GM18858 (cell line): ENCODE results near the gene TRIM62.

Experiments used
- ATAC-seq: cut with Tn5 transposase; IDR thresholded peaks from one replicate; pipeline ENCODE4 v1.9.1; 2021; ENCODE audit not compliant: unreplicated experiment

The TRIM62 gene

DNA sequence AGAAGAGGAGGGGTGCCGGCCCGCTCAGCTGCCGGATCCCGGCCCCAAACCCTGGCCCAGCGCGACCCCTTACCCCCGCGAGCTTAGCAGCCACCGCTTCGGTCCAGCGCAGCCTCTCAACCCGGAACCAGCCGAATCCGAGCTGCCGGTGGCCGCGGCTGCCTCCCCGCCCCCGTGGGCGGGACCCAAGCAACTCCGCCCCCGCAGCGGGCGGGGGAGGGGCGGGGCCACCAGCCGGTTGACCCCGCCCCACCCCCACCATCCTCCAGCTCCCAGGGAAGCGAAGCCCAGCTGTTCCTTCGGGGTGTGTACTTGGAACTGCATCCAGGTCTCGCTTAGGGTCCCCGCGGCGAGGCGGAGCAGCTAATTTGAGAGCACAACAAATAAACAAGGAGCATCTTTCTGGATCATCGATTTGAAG is at the start of gene TRIM62:
TSS of gene TRIM62 (minus strand) at position 123 of the 421 bp plus-strand sequence. CDS start 611 bp downstream, outside the sequence.
- no peak for ATAC-seq

GRCh38 chr1:33231166-33231565 is 49.3 kb upstream of the TRIM62 start:
- ATAC-seq, result no peak

GRCh38 chr1:33228935-33229487 is 47.2 kb upstream of the TRIM62 start:
- no peak for ATAC-seq

DNA sequence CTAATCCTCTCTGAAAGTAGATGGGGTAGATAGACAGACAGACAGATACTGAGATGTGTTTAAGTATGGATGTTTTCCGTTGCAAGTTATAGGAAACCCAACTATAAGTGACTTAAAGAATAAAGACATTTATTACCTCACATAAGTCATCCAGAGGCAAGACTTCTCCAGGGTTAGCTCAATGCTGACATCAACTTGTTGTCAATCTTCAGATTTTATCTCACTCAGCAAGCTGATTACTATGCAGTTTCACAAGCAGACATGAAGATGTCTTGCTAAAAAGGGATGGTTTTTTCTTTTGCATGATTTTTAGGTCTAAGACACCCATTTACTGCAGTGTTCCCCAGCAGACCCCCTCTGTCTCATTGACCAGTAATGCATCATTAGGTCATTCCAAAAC is 43.7 kb upstream of the TRIM62 start:
- ATAC-seq, result no peak

DNA sequence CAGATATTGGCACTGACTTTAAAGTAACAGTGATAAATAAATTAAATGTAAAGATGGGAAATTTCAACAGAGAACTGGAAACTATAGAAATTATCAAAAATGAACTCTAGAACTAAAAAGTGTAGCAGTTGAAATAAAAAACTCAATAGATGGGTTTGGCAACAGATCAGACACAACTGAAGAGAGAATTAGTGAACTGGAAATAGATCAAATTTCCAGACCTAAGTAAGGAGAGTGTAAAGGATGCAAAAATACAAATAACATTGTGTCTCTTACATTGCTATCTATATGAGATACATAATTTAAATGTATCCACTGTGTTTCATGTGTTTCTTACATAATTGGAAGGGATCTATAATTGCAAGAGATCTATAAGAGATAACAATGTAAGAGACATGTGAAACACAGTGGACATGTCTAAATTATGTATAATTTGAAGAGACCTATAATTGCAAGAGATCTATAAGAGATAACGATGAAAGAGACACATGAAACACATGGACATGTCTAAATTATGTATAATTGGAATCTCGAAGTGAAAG is 42.4 kb upstream of the TRIM62 start:
- no peak for ATAC-seq

- ATAC-seq, result no peak
Measured at GRCh38 chr1:33222381-33222780, 40.5 kb upstream of the TRIM62 start.

DNA sequence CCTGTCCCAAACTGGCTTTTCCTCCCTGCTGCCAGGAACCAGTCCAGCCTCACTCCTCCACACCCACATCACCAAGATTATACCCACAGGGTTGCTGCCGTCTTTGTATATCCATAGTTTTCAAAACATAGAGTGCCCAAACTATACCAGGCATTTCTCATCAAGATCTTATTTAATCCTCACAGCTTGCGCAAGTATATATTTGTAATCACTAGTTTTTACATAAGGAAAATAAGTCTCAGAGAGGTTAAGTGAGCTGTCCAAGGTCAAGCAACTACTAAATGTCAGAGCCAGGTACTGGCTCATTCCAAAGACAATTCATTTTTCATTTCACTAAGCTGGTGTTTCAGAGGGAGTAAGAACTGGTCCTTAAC is 39.5 kb upstream of the TRIM62 start:
- ATAC-seq, result no peak

DNA sequence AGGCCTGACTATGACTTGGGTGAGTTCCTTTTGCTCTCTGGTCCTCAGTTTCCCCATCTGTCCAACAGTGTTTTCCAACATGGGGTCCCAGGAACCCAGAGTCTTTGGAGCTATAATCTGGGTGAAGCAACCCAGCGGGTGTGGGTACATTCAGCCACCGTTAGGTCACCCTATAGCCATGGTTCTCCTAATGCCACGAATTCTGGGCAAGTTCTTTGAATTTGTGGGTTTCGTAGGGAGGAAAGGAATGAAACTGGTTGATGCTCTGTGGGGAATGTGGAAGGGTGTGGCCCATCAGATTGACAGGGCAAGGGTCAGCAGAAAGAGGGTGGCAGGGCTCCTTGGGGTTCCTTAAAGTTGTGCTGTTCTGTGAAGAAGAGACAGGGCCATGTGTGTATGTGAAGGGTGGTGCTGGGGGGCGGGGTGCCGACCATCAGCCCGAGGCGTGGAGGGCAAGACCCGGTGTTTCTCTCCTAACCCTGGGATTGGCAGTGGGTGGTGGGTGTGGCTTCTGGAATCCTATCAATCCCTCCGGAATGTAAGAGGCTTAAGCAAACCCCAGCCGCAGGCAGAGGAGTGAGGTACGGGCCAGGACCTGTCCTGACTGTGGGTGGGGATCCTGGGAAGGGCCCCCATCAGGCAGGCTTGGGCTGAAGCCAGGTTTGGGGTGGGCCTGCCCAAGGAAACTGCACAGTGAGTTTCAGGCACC is 39.0 kb upstream of the TRIM62 start:
- ATAC-seq, result no peak

- ATAC-seq, result no peak
Measured at GRCh38 chr1:33219886-33220661, 38.2 kb upstream of the TRIM62 start.

DNA sequence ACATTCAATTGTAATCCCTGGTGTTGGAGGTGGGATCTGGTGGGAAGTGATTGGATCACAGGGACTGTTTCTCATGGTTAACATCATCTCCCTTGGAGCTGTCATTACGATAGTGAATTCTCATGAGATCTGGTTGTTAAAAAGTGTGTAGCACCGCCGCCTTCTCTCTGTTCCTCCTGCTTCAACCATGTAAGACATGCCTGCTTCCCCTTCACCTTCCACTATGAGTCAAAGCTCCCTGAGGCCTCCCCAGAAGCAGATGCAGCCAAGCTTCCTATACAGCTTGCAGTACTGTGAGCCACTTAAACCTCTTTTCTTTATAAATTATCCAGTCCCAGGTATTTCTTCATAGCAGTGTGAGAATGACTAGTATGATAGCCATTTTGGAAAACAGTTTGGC is 30.1 kb upstream of the TRIM62 start:
- no peak for ATAC-seq

GRCh38 chr1:33206340-33206739 is 24.5 kb upstream of the TRIM62 start:
- ATAC-seq, result no peak

GRCh38 chr1:33195556-33195955 is 13.7 kb upstream of the TRIM62 start:
- ATAC-seq, result no peak

DNA sequence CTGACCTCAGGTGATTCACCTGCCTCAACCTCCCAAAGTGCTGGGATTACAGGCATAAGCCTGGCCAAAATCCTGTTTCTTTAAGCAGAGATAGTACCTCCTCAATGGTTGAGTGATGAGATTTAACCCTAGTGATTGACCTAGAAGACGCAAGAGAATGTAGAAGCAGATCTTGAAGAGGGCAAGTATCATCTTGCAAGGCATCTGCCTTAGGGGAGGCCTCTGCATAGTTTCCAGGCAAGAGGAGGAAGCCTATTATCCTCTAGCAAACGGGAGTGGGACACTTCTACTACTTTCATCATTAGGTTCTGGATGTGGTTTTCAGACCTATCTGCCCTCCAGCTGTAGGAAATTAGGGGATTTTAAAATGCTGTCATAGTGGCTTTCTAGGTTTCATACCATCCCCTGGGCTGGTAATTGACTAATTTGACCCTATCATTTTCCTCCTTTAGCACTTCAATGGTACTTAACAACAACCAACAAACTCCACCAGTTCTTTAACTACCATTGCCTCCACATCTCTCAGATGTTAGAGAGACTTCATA is 10.0 kb upstream of the TRIM62 start:
- no peak for ATAC-seq

DNA sequence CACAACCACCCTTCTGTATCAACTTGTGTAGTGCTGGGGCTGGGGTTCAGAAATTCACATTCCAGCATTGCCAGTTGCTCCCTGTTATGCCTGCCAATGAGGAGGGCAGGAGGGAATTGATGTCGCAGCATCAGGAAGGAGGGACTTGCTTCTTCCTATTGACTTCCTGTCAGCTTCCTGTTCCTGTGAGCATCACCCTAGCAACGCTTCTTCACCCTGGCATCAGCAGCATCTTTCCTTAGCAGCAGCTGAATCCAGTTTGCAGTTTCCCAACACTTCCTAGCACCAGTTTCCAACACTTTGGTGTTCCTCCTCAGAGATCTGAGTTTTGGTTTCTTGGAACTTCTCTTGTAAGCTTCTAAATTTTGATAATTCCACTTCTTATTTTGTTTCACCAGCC is 8.9 kb upstream of the TRIM62 start:
- no peak for ATAC-seq

- no peak for ATAC-seq
Measured at GRCh38 chr1:33188572-33189275, 6.9 kb upstream of the TRIM62 start.

DNA sequence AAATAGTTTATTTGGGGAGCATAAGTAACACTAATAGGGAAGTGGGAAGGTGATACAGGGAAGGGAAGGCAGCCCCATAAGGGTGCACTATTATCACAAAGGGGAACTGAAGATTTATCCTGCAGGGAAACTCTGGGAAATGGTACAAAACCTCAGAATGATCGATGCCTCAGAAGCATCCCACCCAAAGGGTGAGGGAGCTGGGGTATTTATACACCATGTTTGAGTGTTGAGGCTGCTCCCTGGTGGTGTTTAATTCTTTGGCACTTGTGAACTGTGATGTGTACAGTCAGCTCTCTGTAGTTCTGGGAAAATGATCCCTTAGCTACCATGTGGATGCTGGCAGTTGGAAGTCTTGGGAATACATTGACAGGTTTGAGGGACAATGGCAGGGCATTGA is 5.1 kb upstream of the TRIM62 start:
- no peak for ATAC-seq

- no peak for ATAC-seq
Measured at GRCh38 chr1:33185541-33185940, 3.7 kb upstream of the TRIM62 start.

DNA sequence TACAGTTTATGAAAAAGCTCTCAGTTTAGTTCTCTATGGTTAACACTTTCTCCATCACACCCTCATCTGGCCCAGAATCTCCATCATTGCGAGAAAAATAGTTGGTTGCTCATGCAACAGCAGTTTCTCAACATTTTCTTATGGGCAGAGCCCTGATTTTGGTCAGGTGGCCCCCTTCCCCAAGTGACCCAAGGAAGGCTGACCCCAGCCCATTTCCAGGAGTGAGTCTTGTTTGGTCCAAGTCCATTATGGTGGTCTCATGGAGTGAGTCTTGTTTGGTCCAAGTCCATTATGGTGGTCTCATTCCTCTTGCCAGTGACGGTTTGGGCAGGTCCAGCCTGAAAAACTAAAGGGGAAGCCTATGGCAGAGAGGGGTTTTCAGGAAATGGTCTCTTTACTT is 1.5 kb upstream of the TRIM62 start:
- ATAC-seq, result no peak

DNA sequence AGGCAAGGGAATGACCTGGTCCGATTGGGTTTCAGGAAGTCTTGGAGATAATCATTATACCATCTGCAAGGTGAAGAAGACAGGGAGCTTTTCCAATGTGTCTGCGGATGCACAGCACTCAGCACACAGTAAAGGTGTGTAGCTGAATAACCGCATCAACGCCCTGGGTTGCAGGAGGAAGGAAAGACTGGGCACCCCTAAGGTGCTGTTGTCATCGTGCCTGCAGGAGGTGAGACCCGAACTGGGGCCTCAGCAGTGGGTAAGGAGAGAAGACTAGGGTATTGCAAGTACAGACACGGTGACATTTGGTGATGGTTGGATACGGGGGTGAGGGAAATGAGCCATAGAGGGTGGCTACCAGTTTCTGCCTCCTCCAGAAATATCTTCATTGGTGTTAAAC is 1.1 kb upstream of the TRIM62 start:
- no peak for ATAC-seq

DNA sequence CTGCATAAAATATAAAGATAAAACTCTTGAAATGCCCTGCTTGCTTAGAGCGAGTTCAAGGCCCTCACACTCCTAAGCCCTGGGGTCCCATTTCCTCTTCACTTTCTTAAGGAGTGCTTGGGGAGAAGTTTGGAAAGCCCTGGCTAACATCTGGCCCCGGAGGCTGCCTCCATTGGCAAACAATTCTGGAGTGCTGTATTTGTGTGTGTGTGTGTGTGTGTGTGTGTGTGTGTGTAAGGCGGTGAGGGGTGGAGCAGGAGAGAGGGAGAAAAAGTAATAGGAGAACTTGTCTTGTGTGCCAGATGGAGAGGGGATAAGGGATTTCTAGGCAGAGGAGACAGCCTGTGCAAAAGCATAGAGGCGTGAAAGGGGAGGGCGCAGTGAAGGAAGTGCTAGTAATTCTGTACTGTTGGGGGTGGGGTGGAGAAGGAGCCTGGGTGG is 578 bp upstream of the TRIM62 start:
- ATAC-seq, result no peak
